ENCODE data around the gene BPIFB1.

DNA sequence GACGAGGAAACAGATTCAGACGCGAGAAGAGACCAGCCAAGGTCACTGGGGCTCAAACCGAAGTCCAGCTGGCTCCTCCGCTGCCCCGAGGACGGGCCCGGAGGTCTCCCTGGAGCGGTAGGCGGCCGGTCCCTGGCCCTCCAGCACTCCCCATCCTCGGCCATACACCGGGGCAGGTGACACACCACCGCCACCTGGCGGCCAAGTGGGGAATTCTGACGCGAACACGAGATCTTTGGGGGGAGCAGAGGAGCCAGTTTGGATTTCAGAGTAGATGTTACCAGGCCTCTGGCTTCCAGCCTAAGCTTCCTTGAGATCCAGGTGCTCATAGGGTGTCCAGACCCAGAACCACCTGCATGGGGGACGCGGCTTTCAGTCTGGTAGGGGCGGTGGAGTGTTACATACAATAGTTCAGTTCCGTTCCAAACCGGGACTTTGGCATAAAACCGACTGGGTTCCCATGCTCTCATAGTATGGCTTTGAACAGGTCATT, 16.1 kb downstream of the BPIFB1 start:
- no peak for TF ChIP-seq CREB1 (CRISPR knock-in tag; IDR thresholded peaks at IDR 0.05)
- TF ChIP-seq CBFB (CRISPR knock-in tag; IDR thresholded peaks at IDR 0.05; ENCODE audit: low read depth), result no peak
- TF ChIP-seq, protein P1, sequence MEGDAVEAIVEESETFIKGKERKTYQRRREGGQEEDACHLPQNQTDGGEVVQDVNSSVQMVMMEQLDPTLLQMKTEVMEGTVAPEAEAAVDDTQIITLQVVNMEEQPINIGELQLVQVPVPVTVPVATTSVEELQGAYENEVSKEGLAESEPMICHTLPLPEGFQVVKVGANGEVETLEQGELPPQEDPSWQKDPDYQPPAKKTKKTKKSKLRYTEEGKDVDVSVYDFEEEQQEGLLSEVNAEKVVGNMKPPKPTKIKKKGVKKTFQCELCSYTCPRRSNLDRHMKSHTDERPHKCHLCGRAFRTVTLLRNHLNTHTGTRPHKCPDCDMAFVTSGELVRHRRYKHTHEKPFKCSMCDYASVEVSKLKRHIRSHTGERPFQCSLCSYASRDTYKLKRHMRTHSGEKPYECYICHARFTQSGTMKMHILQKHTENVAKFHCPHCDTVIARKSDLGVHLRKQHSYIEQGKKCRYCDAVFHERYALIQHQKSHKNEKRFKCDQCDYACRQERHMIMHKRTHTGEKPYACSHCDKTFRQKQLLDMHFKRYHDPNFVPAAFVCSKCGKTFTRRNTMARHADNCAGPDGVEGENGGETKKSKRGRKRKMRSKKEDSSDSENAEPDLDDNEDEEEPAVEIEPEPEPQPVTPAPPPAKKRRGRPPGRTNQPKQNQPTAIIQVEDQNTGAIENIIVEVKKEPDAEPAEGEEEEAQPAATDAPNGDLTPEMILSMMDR (IDR thresholded peaks at IDR 0.05), result peak; percentile 93
- TF ChIP-seq FOXJ3 (CRISPR knock-in tag; IDR thresholded peaks at IDR 0.05; ENCODE audit: borderline replicate concordance), result no peak
